Uterus (tissue), 2 donors: ENCODE data around the gene GDI1.

Experiments
- CTCF ChIP-seq, 4 experiments: fragments of 200-600 bp in 2 of 4; fragments of 450-650 bp in 2 of 4; sonication (generic) in 2 of 4; IDR thresholded peaks; one replicate each; pipeline ENCODE4 v1.5.1; 2016 to 2019; ENCODE audit warnings: antibody characterized with exemption in 4 of 4, mild to moderate bottlenecking in 2 of 4, moderate library complexity in 1 of 4
- POLR2A ChIP-seq, 2 donors: fragments of 450-650 bp; IDR thresholded peaks; one replicate each; pipeline ENCODE4 v1.6.1; 2016; ENCODE audit warnings: antibody characterized with exemption in 2 of 2, mild to moderate bottlenecking in 1 of 2, moderate library complexity in 1 of 2

DNA sequence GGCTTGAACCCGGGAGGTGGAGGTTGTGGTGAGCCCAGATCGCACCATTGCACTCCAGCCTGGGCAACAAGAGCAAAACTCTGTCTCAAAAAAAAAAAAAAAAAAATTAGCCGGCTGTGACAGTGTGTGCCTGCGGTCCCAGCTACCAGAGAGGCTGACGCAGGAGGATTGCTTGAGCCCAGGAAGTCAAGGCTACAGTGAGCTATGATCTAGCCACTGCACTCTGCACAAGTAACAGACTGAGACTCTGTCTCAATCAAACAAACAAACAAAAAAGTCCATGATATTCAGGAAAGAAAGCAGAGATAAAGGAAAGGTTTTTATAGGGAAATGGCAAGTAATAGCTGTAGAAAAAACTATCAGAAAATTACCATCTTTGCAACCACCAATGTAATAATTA is 44.2 kb downstream of the GDI1 start:
- no peak for TF ChIP-seq POLR2A (IDR thresholded peaks at IDR 0.05)
- no peak for TF ChIP-seq CTCF (IDR thresholded peaks at IDR 0.05)
